Subcutaneous abdominal adipose tissue (tissue), 5 donors: ENCODE measurements around the gene INSYN2A.

ENCODE experiments used
- H3K27ac ChIP-seq: one replicate; pipeline ENCODE4 v1.7.0; 2013; ENCODE audit warnings: low read depth, mild to moderate bottlenecking, inconsistent platforms, low read length, moderate library complexity
- H3K27me3 ChIP-seq, 5 donors: one replicate each; pipeline ENCODE4 v1.7.0; 2013; ENCODE audit warnings: low read length in 5 of 5, inconsistent platforms in 1 of 5; ENCODE audit not compliant: control insufficient read depth in 5 of 5, insufficient read depth in 4 of 5
- H3K36me3 ChIP-seq, 5 donors: one replicate each; pipeline ENCODE4 v1.7.0; 2013; ENCODE audit warnings: low read length in 5 of 5; ENCODE audit not compliant: control insufficient read depth in 5 of 5, insufficient read depth in 5 of 5
- H3K4me1 ChIP-seq, 5 donors: one replicate each; pipeline ENCODE4 v1.7.0; 2013; ENCODE audit warnings: low read length in 5 of 5, mild to moderate bottlenecking in 3 of 5, moderate library complexity in 1 of 5; ENCODE audit not compliant: control insufficient read depth in 5 of 5, insufficient read depth in 5 of 5
- H3K4me3 ChIP-seq, 5 donors: one replicate each; pipeline ENCODE4 v1.7.0; 2013; ENCODE audit warnings: low read length in 5 of 5, low read depth in 1 of 5
- H3K9ac ChIP-seq, 5 donors: one replicate each; pipeline ENCODE4 v1.7.0; 2013; ENCODE audit warnings: low read length in 5 of 5, mild to moderate bottlenecking in 4 of 5, moderate library complexity in 3 of 5
- H3K9me3 ChIP-seq, 5 donors: one replicate each; pipeline ENCODE4 v1.7.0; 2013; ENCODE audit warnings: low read length in 5 of 5; ENCODE audit not compliant: control insufficient read depth in 5 of 5
- donor health status: healthy.
- donor health status: healthy.
- donor health status: healthy.
- donor health status: healthy.
- donor health status: healthy.

INSYN2A gene

GRCh38 chr10:127148066-127148932 lies 48.1 kb downstream of the INSYN2A start:
- Histone ChIP-seq H3K27me3 (no peaks in the 10 kb centered on the region), H3K4me3 (no peak overlapping the region), H3K9ac (no peak overlapping the region), H3K4me1 (no peaks in the 10 kb centered on the region), H3K36me3 (peaks cover 2 to 11% (median 10%) of the 10 kb centered on the region in 5 donors), H3K27ac (no peak overlapping the region), H3K9me3 (no peaks in the 10 kb centered on the region)

- H3K9ac ChIP-seq: no peak overlapping the region
- no peaks in the 10 kb centered on the region for H3K9me3 ChIP-seq
- H3K4me3 ChIP-seq: no peak overlapping the region
- no peak overlapping the region for H3K27ac ChIP-seq
- H3K27me3 ChIP-seq: no peaks in the 10 kb centered on the region
- H3K36me3 ChIP-seq: peaks cover 2 to 16% (median 11%) of the 10 kb centered on the region in 5 donors
- H3K4me1 ChIP-seq: no peaks in the 10 kb centered on the region
These were observed 49.7 kb downstream of the INSYN2A start for GRCh38 chr10:127146661-127147060.
